Stimulated activated naive CD4-positive, alpha-beta T cell treated with Interleukin-2 at 50 U/mL for 16 hours (primary cell): ENCODE results near the gene DCAF16.
"Not testable (repeated sequence)": the region's sequence is repeated elsewhere in the genome, so short reads cannot be mapped to it uniquely, and the experiment has no call there.

ENCODE experiments used
- DNase-seq: peaks from one replicate; lab custom pipeline; 2025; lab: John Stamatoyannopoulos, UW

The DCAF16 gene

DNA sequence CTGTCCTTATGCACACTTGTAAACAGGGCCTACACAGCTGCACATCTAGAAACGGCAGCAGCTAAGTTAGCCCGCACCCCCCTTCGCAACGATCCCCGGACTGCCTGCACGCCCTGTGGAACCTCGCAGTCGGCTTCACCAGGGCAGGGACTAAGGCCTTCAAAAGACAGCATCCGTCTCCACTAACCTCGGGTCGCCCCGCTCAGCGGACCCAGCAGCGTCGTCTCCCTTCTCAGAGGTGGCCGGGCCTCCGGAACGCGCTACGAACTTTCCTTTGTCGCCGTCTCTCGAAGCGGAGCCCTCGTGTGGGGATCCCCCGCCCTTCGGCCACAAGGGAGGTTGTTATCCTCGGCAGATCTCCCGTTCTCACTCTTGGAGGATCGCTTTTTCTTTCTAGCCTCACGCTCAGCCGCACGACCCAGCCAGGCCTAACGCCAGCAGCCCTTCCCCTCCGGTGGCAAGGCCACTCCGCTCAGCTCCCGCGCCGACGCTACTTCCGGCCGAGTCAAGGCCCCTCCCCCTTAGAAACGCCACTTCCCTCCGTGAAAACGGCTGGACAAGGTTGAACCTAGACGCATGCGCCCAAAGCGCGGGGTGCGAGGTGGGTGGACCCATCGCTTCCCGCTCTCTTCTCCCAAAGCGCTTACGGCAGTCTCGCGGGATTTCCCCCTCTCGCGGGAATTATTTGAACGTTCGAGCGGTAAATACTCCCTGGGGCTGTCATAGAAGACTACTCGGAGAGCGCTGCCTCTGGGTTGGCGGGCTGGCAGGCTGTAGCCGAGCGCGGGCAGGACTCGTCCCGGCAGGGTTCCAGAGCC is at the start of gene DCAF16, which contains the start of gene NCAPG:
Gene DCAF16, minus strand, starts transcription at position 498 of the 818 bp plus-strand sequence. CDS start 6,616 bp downstream, outside the sequence.
Gene NCAPG, plus strand, starts transcription at position 720 of the 818 bp plus-strand sequence. CDS start 99 bp downstream, outside the sequence.
- DNase-seq = peak; percentile 98

DNA sequence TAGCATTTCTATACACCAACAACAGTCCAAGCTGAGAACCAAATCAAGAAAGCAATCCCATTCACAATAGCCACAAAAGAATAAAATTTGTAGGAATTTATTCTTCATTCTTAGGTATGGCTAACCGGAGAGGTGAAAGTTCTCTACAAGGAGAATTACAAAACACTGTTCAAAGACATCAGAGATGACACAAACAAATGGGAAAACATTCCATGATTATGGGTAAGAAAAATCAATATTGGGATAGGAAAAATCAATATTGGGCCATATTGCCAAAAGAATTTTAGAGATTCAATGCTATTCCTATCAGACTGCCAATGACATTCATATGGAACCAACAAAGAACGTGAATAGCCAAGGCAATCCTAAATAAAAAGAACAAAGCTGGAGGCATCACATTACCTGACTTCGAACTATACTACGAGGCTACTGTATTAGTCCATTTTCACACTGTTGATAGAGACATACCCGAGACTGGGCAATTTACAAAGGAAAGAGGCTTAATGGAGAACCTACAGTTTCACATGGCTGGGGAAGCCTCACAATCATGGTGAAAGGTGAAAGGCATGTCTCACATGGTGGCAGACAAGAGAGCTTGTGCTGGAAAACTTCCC is 49.3 kb upstream of the DCAF16 start:
- DNase-seq = no peak

GRCh38 chr4:17854036-17854435 is 43.5 kb upstream of the DCAF16 start:
- no peak for DNase-seq

DNA sequence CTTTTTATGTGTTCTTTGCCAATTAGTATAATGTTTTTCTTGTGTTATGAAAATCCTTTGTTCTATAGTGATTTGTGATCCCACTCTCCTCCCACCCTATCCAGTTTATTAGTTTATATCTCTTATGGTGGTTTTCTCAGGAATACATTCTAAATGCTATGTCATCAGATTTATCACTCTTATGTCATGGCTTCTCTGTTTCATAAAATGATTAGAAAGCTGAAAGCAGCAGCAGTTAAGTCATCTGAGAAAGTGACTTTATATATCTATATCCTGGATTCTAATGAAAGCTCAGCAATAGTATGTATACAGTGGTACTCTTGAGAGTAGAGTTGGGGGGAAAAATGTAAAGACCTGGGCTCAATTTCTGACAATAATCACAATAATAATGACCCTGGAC is 41.4 kb upstream of the DCAF16 start:
- DNase-seq = no peak

- DNase-seq = not testable (repeated sequence)
Observed at GRCh38 chr4:17850295-17850694, 39.7 kb upstream of the DCAF16 start.

DNA sequence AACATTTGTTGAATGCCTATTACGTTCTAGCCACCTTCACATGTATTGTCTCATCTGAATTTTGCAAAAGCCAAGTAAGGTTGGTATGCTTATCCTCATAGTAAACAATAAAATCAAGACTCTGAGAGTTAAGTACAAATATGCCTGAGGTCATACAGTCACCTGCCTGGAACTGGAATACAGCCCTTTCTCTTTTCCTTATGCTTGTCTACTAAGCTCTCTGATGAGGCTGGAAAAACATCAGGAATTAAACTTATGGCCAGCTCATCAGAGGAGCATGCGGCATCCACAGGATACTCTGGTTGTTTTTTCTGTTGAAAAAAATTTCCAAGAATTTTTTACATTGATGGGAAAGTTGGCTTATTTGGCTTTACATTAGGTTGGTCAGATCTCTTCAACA is 35.7 kb upstream of the DCAF16 start:
- no peak for DNase-seq

DNA sequence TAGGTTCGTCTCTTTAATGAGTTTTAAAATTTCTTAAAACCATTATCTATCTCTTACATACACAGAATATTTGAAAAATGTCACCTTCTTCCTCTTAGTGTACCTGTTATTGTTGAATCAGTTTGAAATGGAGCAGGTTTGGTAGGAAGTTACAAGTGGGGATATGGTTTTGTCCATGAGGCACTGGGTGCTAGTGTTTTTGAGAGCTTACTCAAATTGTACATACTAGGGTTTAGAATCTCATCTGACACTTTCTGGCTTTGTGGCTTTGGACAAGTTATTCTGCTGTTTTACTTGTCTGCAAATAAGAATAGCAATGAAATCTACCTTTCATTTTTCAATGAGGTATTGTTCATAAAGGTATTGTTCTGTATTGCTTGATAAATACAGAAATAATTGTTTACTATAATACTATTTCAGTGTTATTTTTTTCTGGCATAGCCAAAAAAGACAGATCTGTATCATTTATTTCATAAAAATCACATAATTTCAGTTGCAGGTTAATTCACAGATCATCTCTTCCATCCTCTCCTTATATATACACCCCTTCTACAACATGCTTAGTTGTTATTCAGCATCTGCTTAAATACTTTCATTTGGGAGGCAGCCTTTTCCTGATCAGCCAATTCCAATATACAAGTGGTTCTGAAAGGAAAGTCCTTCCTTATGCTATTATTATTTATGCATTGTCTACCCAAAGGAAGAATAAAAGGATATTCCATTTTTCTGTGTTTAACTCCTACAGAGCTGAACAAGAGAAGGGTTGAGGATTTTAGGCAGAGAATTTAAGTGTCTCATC is 13.5 kb upstream of the DCAF16 start:
- no peak for DNase-seq

- DNase-seq = no peak
Observed at GRCh38 chr4:17817027-17817426, 6.5 kb upstream of the DCAF16 start.

GRCh38 chr4:17816142-17816541 is 5.6 kb upstream of the DCAF16 start:
- no peak for DNase-seq

GRCh38 chr4:17814140-17814539 is 3.6 kb upstream of the DCAF16 start:
- no peak for DNase-seq

GRCh38 chr4:17812801-17813200 is 2.2 kb upstream of the DCAF16 start:
- DNase-seq = no peak

DNA sequence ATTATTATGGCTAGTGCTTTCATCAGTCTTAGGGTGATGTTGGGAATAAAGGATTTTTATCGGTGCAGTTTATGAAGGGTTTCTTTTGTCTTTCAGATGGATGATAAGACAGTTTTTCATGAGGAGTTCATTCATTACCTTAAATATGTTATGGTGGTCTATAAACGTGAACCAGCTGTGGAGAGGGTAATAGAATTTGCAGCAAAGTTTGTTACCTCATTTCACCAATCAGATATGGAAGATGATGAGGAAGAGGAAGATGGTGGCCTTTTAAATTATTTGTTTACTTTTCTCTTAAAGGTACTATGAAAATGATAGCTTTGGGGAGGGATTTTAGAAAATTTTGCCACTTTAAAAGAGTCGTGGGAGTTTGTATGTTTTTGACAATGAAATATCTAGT is 1.6 kb upstream of the DCAF16 start:
- DNase-seq = no peak

- DNase-seq = no peak
Observed at GRCh38 chr4:17811078-17811603, 584 bp upstream of the DCAF16 start.

DNA sequence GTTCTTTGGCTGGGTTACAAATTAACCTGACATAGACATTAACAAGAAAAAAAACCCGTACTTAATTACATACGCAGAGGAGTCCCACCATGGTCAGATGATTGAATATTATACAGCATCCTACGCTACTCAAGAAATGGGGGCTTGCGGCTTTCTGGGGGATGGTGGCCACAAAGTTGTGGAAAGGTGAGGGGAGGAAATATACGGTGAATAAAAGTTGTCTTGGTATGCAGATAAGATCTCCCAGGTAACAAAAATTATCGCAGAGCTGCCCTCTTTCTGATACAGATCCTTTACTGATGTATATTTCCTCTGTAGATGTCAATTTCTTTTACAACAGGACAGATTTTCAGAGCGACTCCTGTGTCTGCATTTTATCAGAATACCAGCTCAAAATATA is 890 bp downstream of the DCAF16 start:
- no peak for DNase-seq

- no peak for DNase-seq
Observed at GRCh38 chr4:17807446-17807845, 3.1 kb downstream of the DCAF16 start.

DNA sequence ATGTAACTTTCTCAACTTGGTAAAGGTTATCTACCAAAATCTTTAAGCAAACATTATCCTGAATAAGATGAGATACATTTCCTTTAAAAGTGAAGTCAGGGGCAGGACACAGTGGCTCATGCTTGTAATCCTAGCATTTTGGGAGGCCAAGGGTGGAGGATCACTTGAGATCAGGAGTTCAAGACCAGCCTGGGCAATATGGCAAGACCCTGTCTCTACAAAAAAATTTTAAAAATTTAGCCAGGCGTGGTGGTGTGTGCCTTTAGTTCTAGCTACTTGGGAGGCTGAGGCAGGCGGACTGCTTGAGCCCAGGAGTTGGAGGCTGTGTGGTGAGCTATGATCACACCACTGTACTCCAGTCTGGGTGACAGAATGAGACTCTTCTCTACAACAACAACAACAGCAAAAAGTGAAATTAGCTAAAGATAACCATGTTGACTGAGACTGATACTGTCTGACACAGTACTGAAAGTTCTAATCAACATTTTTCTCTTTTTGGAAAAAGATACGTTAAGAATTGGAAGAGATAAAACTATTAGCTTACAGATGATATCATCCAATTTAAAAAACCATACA is 4.9 kb downstream of the DCAF16 start:
- DNase-seq = no peak

- DNase-seq = no peak
Observed at GRCh38 chr4:17797808-17798207, 12.7 kb downstream of the DCAF16 start.

DNA sequence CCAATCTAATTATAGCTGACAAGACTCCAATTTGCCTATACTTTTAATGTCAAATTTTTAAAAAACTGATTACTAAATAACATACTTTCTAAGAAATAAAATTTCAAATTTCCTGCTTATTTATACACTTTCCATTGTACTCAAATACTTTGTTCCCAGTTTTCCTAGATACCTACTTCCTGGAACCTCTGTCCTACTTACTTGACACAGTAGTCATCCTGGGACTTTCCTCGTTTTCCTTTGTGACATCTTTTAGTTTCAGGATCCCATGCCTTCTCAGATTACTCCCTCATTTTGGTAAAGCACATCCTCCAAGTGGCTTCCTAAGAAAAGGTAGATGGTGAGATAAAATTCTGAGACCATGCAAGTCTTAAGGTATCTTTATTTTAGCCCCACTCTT is 15.8 kb downstream of the DCAF16 start:
- no peak for DNase-seq

GRCh38 chr4:17788956-17789355 is 21.6 kb downstream of the DCAF16 start:
- DNase-seq = no peak

DNA sequence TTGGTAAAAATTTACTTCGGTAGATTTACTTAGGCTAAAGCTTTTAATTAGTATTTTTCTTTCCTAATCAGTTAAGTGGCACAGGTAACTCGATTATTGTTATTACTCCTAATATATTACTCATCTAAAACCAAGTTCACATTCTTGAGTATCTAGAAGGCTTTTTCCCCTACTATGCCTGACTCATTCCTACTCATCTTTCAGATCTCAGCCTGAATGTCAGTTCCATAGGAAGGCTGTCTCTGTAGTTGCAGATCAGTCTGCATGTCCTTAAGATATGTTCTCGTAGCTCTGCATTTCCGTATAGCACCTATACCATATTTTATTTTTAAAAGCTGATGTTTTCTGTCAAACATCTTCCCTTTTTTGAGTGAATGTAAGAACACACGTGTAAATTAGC is 23.2 kb downstream of the DCAF16 start:
- DNase-seq = no peak

DNA sequence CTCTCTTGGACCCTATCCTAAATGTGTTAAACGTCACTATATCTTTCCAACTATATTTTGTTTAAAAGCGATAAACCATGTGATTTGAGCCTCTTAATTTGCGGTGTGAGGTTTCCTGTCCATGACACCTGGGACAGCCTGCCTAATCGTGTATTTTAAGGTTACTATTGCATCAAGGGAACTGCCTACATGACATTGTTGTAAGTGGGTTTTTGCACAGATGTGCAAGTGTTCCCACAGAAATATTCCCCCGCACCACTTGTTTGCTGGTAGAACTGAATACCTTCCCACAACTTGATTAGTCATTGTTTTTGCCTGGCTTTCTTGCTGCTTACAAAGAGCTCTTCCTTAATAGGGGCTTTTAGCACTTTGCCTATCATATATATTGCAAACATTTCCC is 24.0 kb downstream of the DCAF16 start:
- no peak for DNase-seq

DNA sequence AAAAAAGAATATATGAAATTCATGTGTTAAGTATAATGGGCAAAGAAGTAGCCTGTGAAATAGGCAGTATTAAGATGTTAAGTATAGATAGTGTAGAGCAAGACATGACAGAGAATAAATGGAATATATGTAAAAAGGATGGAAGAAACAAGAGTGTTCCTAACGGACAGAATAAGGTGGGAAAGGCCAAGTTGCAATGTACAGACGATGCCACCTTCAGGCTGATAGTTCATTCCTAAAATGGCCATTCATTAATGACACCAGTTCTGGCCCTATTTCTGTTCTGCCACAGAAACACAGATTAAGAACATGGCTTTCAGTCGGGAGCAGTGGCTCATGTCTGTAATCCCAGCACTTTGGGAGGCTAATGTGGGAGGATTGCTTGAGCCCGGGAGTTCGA is 24.7 kb downstream of the DCAF16 start:
- no peak for DNase-seq
